ENCODE results near the gene LVRN.

DNA sequence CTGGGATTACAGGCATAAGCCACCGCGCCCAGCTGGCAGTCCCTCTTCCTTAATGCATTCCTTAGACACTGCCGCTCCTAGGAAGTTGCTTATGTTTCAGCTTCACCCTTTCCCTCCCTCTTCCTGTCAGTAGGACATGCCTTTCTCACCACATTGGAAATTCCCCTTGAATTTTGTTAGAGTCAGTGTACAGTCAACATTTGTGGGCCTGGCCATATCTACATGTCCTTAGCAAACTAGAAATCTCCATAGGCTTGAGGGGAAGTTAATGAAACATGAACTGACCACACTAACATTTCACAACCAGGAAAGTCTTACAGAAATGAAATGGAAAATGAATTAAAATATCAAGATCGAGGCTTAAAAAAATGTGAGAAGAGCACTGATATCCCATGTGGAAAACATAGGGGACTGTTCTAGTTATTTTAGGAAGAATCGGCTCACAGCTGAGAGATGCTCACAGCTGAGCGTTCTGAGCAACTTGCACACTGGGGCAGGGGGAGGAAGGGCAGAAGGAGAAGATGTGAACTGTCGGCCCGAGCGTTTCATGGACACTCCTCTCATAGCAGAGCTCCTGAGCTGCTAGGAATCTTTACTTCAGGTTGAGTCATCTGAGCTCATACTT lies 21.1 kb upstream of the LVRN start:
- TF ChIP-seq, protein P1, sequence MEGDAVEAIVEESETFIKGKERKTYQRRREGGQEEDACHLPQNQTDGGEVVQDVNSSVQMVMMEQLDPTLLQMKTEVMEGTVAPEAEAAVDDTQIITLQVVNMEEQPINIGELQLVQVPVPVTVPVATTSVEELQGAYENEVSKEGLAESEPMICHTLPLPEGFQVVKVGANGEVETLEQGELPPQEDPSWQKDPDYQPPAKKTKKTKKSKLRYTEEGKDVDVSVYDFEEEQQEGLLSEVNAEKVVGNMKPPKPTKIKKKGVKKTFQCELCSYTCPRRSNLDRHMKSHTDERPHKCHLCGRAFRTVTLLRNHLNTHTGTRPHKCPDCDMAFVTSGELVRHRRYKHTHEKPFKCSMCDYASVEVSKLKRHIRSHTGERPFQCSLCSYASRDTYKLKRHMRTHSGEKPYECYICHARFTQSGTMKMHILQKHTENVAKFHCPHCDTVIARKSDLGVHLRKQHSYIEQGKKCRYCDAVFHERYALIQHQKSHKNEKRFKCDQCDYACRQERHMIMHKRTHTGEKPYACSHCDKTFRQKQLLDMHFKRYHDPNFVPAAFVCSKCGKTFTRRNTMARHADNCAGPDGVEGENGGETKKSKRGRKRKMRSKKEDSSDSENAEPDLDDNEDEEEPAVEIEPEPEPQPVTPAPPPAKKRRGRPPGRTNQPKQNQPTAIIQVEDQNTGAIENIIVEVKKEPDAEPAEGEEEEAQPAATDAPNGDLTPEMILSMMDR (IDR thresholded peaks at IDR 0.05) = no peak
- no peak for TF ChIP-seq POLR2A (IDR thresholded peaks at IDR 0.05)
- no peak for TF ChIP-seq EP300 (IDR thresholded peaks at IDR 0.05; ENCODE audit: low read depth)
- TF ChIP-seq POLR2AphosphoS5 (IDR thresholded peaks at IDR 0.05) = no peak
